ENCODE data around the gene YBEY.
"Not testable (repeated sequence)": the region's sequence is repeated elsewhere in the genome, so short reads cannot be mapped to it uniquely, and the experiment has no call there.

Gene YBEY

GRCh38 chr21:46308431-46308830 lies 22.3 kb downstream of the YBEY start:
- TF ChIP-seq CTCF (IDR thresholded peaks at IDR 0.05; ENCODE audit: borderline replicate concordance, control extremely low read depth, extremely low read depth, insufficient read depth, missing control alignments), result no peak
- in situ Hi-C loops (cut with MboI; ENCODE audit: low sequenced_read_pairs, unreplicated experiment), result no loop called here
- DNase-seq (ENCODE audit: low spot score), result no peak

GRCh38 chr21:46310260-46310659 lies 24.1 kb downstream of the YBEY start:
- DNase-seq (ENCODE audit: low spot score), result not testable (repeated sequence)

GRCh38 chr21:46311568-46311967 lies 25.4 kb downstream of the YBEY start:
- in situ Hi-C loops (cut with MboI; ENCODE audit: low sequenced_read_pairs, unreplicated experiment), result no loop called here
- TF ChIP-seq CTCF (IDR thresholded peaks at IDR 0.05; ENCODE audit: borderline replicate concordance, control extremely low read depth, extremely low read depth, insufficient read depth, missing control alignments), result no peak

More at GRCh38 chr21:46310260-46310659, 24.1 kb downstream of the YBEY start:
- in situ Hi-C loops (cut with MboI; ENCODE audit: low sequenced_read_pairs, unreplicated experiment), result not testable (repeated sequence)

GRCh38 chr21:46312949-46313348 lies 26.8 kb downstream of the YBEY start:
- TF ChIP-seq CTCF (IDR thresholded peaks at IDR 0.05; ENCODE audit: borderline replicate concordance, control extremely low read depth, extremely low read depth, insufficient read depth, missing control alignments), result no peak
- in situ Hi-C loops (cut with MboI; ENCODE audit: low sequenced_read_pairs, unreplicated experiment), result no loop called here
- DNase-seq (ENCODE audit: low spot score), result no peak

More at GRCh38 chr21:46311568-46311967, 25.4 kb downstream of the YBEY start:
- DNase-seq (ENCODE audit: low spot score), result no peak

GRCh38 chr21:46314441-46315020 lies 28.4 kb downstream of the YBEY start:
- in situ Hi-C loops (cut with MboI; ENCODE audit: low sequenced_read_pairs, unreplicated experiment), result no loop called here
- TF ChIP-seq CTCF (IDR thresholded peaks at IDR 0.05; ENCODE audit: borderline replicate concordance, control extremely low read depth, extremely low read depth, insufficient read depth, missing control alignments), result no peak
- no peak for DNase-seq (ENCODE audit: low spot score)

- TF ChIP-seq CTCF (IDR thresholded peaks at IDR 0.05; ENCODE audit: borderline replicate concordance, control extremely low read depth, extremely low read depth, insufficient read depth, missing control alignments), result no peak
- in situ Hi-C loops (cut with MboI; ENCODE audit: low sequenced_read_pairs, unreplicated experiment), result no loop called here
- no peak for DNase-seq (ENCODE audit: low spot score)
Measured at GRCh38 chr21:46316708-46317324, 30.7 kb downstream of the YBEY start.

GRCh38 chr21:46317710-46318463 lies 31.7 kb downstream of the YBEY start:
- in situ Hi-C loops (cut with MboI; ENCODE audit: low sequenced_read_pairs, unreplicated experiment), result no loop called here
- TF ChIP-seq CTCF (IDR thresholded peaks at IDR 0.05; ENCODE audit: borderline replicate concordance, control extremely low read depth, extremely low read depth, insufficient read depth, missing control alignments), result no peak
- DNase-seq (ENCODE audit: low spot score), result no peak

Data from GM13976 (cell line).